ENCODE results near the gene ZC3H7A. TPM values are rescaled to one million over a fixed set of nuclear protein-coding genes. Genes with fewer than 3 reads are reported as not detected.

Gene ZC3H7A
- total and polyA plus RNA-seq, 2 of the 13 experiments (the other 11 are each of a cell fraction or from before 2014, with no cell fraction given): 29.2 to 36.8 TPM

DNA sequence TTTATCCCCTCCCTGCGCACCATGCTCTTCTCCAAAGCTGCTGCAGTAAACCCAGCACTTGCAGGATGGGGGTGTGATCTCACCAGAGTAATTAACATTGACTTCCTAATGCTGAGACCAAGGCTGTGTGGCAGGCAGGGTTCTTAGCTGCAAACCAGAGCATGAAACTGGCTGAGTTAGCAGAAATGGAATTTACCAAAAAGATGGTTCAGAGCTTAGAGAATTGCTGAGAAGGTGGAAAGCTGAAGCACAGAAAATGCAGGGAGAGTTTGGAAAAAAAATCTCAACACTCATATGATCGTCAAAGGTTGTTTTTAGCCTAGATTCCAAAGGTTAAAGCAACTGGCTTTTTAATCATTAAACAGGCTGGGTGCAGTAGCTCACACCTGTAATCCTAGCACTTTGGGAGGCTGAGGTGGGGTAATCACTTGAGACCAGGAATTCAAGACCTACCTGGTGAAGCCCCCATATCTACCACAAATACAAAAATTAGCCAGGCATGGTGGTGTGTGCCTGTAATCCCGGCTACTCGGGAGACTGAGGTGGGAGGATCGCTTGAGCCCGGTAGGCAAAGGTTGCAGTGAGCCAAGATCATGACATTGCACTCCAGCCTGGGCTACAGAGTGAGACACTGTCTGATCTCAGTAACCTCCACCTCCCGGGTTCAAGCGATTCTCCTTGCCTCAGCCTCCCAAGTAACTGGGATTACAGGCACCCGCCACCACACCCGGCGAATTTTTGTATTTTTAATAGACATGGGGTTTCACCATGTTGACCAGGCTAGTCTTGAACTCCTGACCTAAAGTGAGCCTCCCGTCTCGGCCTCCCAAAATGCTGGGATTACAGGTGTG is 48.4 kb downstream of the ZC3H7A start (continued):
- TF ChIP-seq ZC3H4 (CRISPR knock-in tag; IDR thresholded peaks at IDR 0.05; ENCODE audit: borderline replicate concordance) (no peak), ZNF530 (CRISPR knock-in tag; IDR thresholded peaks at IDR 0.05; ENCODE audit: low read depth) (no peak), ERF (CRISPR knock-in tag; IDR thresholded peaks at IDR 0.05) (peak; percentile 73), ZNF431 (CRISPR knock-in tag; IDR thresholded peaks at IDR 0.05; ENCODE audit: borderline replicate concordance, low read depth) (no peak), FOXM1 (CRISPR knock-in tag; IDR thresholded peaks at IDR 0.05) (no peak), GATAD2A (CRISPR knock-in tag; IDR thresholded peaks at IDR 0.05) (peak; percentile 75), XRCC5 (optimal IDR thresholded peaks at IDR 0.05; ENCODE audit: low read length) (peak; percentile 57), SRSF4 (IDR thresholded peaks at IDR 0.05; ENCODE audit: low read depth, low read length, poor library complexity, severe bottlenecking) (no peak), TCF12 (IDR thresholded peaks at IDR 0.05) (no peak), TCF12 (CRISPR knock-in tag; IDR thresholded peaks at IDR 0.05) (no peak), ZSCAN9 (CRISPR knock-in tag; IDR thresholded peaks at IDR 0.05; ENCODE audit: borderline replicate concordance) (no peak; the same call in 1 of the 2 replicates), PLRG1 (conservative IDR thresholded peaks at IDR 0.05) (no peak), BORCS8-MEF2B (CRISPR knock-in tag; IDR thresholded peaks at IDR 0.05) (no peak), ZNF329 (CRISPR knock-in tag; IDR thresholded peaks at IDR 0.05; ENCODE audit: low read depth) (no peak), JUND (CRISPR knock-in tag; IDR thresholded peaks at IDR 0.05) (no peak), ZNF44 (CRISPR knock-in tag; IDR thresholded peaks at IDR 0.05) (no peak), SRY (CRISPR knock-in tag; IDR thresholded peaks at IDR 0.05) (peak; percentile 58; the same call in 1 of the 2 replicates), MEF2D (CRISPR knock-in tag; IDR thresholded peaks at IDR 0.05) (peak; percentile 79; the same call in 1 of the 2 replicates), SMAD3 (CRISPR knock-in tag; IDR thresholded peaks at IDR 0.05) (no peak; the same call in 1 of the 2 replicates), HOXD1 (CRISPR knock-in tag; IDR thresholded peaks at IDR 0.05) (peak; percentile 81; the same call in 1 of the 2 replicates), HDAC2 (CRISPR knock-in tag; IDR thresholded peaks at IDR 0.05) (no peak; the same call in none of the 2 replicates), ZFP1 (CRISPR knock-in tag; IDR thresholded peaks at IDR 0.05) (no peak; the same call in none of the 2 replicates), SIN3A (IDR thresholded peaks at IDR 0.05; ENCODE audit: borderline replicate concordance, low read depth, low read length) (peak; percentile 68; the same call in 1 of the 2 replicates)
- TF ChIP-seq, protein P1, sequence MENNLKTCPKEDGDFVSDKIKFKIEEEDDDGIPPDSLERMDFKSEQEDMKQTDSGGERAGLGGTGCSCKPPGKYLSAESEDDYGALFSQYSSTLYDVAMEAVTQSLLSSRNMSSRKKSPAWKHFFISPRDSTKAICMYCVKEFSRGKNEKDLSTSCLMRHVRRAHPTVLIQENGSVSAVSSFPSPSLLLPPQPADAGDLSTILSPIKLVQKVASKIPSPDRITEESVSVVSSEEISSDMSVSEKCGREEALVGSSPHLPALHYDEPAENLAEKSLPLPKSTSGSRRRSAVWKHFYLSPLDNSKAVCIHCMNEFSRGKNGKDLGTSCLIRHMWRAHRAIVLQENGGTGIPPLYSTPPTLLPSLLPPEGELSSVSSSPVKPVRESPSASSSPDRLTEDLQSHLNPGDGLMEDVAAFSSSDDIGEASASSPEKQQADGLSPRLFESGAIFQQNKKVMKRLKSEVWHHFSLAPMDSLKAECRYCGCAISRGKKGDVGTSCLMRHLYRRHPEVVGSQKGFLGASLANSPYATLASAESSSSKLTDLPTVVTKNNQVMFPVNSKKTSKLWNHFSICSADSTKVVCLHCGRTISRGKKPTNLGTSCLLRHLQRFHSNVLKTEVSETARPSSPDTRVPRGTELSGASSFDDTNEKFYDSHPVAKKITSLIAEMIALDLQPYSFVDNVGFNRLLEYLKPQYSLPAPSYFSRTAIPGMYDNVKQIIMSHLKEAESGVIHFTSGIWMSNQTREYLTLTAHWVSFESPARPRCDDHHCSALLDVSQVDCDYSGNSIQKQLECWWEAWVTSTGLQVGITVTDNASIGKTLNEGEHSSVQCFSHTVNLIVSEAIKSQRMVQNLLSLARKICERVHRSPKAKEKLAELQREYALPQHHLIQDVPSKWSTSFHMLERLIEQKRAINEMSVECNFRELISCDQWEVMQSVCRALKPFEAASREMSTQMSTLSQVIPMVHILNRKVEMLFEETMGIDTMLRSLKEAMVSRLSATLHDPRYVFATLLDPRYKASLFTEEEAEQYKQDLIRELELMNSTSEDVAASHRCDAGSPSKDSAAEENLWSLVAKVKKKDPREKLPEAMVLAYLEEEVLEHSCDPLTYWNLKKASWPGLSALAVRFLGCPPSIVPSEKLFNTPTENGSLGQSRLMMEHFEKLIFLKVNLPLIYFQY (CRISPR knock-in tag; IDR thresholded peaks at IDR 0.05; ENCODE audit: borderline replicate concordance): no peak
- TF ChIP-seq, protein P2, sequence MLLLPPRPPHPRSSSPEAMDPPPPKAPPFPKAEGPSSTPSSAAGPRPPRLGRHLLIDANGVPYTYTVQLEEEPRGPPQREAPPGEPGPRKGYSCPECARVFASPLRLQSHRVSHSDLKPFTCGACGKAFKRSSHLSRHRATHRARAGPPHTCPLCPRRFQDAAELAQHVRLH (CRISPR knock-in tag; IDR thresholded peaks at IDR 0.05; ENCODE audit: borderline replicate concordance, low read depth): no peak; the same call in 1 of the 2 replicates
- TF ChIP-seq, protein P3, sequence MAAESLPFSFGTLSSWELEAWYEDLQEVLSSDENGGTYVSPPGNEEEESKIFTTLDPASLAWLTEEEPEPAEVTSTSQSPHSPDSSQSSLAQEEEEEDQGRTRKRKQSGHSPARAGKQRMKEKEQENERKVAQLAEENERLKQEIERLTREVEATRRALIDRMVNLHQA (CRISPR knock-in tag; IDR thresholded peaks at IDR 0.05): no peak
- TF ChIP-seq, protein P4, sequence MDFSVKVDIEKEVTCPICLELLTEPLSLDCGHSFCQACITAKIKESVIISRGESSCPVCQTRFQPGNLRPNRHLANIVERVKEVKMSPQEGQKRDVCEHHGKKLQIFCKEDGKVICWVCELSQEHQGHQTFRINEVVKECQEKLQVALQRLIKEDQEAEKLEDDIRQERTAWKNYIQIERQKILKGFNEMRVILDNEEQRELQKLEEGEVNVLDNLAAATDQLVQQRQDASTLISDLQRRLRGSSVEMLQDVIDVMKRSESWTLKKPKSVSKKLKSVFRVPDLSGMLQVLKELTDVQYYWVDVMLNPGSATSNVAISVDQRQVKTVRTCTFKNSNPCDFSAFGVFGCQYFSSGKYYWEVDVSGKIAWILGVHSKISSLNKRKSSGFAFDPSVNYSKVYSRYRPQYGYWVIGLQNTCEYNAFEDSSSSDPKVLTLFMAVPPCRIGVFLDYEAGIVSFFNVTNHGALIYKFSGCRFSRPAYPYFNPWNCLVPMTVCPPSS (IDR thresholded peaks at IDR 0.05): no peak

Measured in HepG2 (cell line).